ENCODE results near the gene FBXW8.

- TF ChIP-seq ZSCAN18 (tag by site-specific recombination; IDR thresholded peaks at IDR 0.05): no peak
- no peak for TF ChIP-seq ZNF324 (tag by site-specific recombination; IDR thresholded peaks at IDR 0.05)
- TF ChIP-seq KLF9 (tag by site-specific recombination; IDR thresholded peaks at IDR 0.05; ENCODE audit: low read depth): no peak
- TF ChIP-seq CTCF (tag by site-specific recombination; IDR thresholded peaks at IDR 0.05): no peak
- TF ChIP-seq ZNF274 (IDR thresholded peaks at IDR 0.05; ENCODE audit: low read length): no peak
- TF ChIP-seq ZNF274 (tag by site-specific recombination; IDR thresholded peaks at IDR 0.05; ENCODE audit: borderline replicate concordance): no peak
- TF ChIP-seq ZNF2 (tag by site-specific recombination; IDR thresholded peaks at IDR 0.05): no peak
- TF ChIP-seq ZBTB8A (tag by site-specific recombination; IDR thresholded peaks at IDR 0.05): no peak
- TF ChIP-seq ZNF10 (tag by site-specific recombination; IDR thresholded peaks at IDR 0.05): no peak
Observed at GRCh38 chr12:117053597-117054201, 142.9 kb downstream of the FBXW8 start.
